Kasumi-1 (cell line): Measurements from ENCODE around the gene PLA2G2F.

ENCODE experiments used
- DNase-seq, 2 experiments: peaks; one replicate each; lab custom pipeline; 2025; lab: John Stamatoyannopoulos, UW

Gene PLA2G2F

GRCh38 chr1:20143318-20143717 lies 4.2 kb downstream of the PLA2G2F start:
- no peak for DNase-seq

DNA sequence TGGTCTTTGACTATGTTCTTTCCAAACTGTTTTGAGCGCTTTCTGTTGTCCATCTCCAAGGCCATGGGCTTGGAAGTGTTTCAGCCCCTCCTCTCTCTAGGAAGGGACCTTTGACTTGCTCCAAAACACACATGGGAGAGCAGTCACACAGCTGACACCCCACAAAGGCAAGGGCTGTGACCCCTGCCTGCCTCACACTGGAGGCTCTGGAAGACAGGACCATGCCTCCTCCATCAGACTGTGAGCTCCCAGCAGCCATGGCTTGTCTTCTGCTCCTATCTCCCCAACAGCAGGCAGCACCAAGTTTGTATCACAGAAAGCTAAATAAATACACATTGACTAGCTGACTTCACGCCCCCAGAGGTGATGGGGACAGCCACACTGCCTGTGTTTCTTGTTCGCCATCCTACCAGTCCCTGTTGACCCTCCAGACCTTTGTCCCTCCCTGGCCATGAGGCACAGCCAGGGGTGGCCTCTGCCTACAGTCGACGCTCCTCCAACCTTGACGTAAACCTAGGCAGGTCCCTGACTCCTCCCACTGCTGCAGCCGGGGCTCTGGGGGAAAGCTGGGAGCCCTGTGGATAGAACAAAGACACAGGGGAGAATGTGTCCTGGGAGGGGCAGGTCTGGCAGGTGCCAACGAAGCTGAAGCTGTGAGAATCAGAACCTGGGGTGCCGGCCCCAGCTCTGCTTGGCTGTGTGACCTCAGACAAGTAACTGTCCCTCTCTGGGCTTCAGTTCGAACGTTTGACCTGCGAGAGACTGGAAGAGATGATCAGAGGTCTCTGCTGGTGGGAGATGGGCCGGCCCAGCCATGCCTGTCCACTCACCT lies 4.8 kb downstream of the PLA2G2F start:
- no peak for DNase-seq

DNA sequence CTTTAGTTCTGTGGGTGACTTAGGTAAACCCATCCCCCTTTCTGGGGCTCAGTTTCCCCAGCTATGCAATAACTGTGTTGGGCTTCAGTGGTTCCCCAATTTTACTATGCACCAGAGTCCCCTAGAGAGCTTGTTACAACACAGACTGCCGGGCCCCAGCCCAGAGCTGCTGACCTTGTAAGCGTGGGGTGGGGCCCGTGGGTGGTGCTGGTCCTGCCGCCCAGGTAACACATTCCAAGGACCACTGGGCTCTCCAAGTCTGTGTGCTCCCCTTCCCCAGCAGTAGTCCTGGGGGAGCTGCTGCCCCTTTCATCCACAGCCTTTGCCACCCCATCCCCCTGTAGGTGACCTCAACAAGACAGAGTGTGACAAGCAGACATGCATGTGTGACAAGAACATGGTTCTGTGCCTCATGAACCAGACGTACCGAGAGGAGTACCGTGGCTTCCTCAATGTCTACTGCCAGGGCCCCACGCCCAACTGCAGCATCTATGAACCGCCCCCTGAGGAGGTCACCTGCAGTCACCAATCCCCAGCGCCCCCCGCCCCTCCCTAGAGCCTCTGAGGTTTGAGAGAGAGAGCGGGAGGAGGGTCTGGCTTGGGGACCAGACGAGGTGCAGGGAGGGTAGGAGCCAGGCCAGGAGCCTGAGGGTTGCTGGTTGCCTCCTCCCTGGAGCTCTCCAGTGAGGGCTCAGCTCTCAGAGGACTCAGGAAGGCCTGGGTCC lies 8.9 kb downstream of the PLA2G2F start:
- DNase-seq: no peak

DNA sequence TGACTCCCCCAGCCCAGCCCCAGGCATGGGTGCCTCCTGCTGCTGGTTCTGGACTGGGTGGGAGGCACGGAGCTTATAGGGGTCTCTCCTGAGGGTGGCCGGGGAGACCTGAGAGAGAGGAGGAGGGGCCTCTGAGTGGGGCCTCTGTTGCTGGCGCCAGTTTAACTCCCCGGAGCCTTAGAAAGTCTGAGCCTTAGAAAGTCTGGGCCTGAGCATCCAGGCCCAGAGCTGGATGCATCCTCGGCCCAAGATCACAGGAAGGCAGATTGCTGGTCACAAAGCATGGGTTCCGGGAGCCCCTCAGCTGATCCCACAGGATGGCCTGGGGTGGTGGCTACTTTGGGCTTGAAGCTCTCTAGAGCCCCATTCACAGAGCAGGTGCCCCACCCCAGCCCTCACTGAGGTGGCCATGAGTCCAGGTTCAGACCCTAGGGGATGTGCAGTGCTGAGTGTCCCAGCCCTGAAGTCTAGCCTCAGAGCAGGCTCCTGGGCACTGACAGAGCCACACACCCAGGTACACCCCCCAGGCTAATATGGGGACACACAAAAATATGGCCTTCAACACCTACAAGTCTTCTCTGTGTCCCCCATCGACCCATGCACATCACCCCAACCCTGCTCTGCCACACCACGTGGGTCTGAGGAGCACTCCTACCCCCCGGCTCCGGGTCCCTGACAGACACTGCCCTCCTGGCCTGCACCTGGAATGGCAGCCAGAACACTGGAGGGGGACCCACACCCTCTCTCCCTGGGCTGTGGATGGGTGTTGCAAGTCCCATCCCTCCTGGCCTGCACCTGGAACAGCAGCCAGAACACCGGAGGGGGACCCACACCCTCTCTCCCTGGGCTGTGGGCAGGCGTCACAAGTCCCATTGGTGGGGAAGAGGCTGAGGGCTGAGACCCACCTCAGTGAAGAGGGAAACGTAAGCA lies 9.7 kb downstream of the PLA2G2F start:
- no peak for DNase-seq

DNA sequence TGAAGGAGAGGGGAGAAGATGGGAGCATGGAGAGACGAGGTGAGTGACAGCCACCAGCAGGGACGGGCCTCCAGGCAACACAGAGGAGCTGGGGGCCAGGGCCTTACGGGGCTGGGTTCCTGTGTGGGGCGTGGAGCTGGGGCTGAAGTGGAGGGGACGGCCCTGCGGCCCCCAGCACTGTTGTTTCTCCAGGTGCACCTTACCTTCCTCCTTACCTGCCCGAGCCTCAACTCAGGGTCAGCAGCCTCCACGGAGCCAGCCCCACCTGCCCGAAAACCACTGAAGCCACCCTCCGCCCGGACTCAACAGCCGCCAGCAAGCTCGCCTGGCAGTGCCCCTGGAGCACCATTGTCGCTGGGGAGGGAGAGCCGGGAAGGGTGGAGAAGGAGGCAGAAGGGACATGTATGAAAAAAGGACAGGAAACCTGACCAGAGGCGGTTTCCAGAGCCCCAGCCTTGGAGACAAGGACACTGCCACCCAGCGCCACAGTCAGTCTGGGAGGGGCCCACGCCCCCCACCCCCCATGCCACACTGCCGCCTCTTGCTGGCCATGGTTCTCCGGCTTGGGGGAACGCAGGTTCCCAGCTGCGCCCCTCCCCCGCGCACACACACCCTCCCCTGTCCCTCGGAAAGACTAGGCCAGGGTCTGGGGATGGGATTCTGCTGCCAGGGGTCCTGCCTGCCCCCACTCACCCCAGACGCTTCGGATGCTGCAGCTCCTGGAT lies 10.6 kb downstream of the PLA2G2F start:
- no peak for DNase-seq

DNA sequence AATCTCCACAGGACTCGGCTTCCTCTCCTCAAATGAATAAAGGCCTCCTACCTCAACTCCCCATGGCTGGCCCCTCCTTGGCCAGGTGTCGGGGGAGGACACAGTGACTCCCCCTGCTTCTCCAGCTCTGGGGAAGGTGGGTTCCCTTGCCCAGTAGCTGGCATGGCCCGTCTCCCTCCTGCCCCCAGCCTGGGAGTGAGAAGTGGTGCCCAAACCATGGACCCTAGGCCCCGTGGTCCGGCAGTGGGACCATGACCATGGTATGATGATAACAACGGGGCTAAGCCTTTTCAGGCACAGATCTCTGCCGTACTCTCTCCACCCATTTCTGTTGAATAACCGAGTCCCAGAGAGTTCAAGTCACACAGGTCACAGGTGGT lies 11.2 kb downstream of the PLA2G2F start:
- DNase-seq: no peak

GRCh38 chr1:20150969-20151368 lies 11.8 kb downstream of the PLA2G2F start:
- DNase-seq: no peak

DNA sequence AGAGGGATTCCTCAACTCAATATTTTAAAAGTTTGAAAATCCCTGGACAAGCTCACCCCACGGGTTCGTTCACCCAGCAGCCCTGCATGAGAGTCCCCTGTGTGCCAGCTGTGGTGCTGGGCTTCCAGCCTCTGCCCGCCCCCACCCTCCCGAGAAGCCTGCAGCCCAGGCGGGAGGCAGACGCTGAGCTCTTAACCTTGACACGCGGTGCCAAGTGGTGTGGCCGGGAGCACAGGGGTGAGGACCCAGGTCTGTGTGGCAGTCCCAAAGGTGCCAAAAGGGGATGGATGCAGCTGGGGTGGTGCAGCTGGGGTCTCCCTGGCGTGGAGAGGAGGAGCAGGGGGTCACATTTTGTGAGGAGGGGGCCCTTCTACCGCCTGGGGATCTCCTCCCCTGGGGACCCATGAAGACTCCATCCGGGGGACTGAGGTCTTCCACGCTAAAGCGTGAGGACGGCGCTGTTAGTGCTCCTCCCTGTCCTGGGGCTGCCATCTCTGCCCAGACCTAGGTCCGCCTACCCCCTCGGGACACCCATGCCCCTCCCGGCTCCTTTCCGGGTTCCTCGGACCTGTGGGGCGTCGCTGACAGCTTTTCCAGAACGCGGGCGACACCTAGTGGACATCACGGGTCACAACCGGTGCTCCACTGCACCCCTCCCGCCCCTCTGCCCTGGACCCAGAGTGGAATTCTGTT lies 12.9 kb downstream of the PLA2G2F start:
- DNase-seq: peak; percentile 75 to 80

DNA sequence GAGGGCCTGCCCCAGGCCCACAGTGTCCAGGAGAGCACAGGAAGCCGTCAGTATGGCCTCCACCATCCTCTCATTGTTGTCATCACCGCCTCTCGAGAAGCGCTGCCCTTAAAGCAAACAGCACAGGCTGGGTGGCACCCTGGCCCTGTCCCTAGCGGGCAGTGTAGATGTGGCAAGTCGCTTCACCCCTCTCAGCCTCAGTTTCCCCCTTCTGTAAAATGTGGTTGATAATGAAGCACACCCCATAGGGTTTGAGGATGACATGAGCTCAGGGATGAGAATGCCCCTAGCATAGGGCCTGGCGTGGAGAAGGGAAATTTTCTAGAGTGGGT lies 13.4 kb downstream of the PLA2G2F start:
- no peak for DNase-seq

DNA sequence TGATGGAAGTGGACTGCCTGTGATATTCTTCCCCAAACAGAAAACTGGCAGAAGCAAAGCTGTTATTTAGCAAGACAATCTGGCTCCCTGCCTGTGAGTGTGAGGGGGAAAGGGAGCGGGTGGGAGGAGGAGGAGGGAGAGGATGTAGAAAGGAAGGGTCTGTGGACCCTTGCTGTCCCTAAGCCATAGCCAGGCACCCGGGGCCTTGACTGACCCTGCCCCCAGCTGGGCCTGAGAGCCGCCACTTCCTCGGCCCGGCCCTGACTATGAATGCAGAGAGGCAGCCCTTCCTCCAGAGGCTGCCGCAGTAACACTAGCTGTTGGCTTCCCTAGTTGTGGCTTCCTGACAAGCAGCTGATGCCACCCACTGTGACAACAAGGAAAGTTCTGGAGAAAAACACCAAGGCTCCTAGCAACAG lies 13.9 kb downstream of the PLA2G2F start:
- peak; percentile 49 to 66 for DNase-seq

DNA sequence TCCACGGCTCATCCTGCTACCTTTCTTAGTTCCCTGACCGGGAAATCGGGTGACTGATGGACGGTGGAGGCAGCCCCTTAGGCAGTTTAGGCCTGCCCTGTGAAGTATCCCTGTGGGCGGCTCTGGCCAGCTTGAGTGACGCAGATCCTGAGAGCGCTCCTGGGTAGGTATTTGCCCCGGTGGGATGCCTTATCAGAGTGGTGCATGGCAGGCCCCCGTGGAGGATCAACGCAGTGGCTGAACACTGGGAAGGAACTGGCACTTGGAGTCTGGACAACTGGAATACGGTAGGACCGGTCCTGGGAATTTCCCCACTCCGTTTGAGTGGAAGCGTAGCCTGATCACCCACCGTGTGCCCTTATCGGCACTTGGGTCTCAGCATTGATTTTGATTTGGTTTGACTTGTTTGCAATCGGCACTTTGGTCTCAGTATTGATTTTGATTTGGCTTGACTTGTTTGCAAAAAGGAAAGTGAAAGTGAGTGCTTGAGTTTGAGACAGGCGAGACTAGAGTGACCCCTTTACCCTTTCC lies 15.2 kb downstream of the PLA2G2F start:
- DNase-seq: no peak

DNA sequence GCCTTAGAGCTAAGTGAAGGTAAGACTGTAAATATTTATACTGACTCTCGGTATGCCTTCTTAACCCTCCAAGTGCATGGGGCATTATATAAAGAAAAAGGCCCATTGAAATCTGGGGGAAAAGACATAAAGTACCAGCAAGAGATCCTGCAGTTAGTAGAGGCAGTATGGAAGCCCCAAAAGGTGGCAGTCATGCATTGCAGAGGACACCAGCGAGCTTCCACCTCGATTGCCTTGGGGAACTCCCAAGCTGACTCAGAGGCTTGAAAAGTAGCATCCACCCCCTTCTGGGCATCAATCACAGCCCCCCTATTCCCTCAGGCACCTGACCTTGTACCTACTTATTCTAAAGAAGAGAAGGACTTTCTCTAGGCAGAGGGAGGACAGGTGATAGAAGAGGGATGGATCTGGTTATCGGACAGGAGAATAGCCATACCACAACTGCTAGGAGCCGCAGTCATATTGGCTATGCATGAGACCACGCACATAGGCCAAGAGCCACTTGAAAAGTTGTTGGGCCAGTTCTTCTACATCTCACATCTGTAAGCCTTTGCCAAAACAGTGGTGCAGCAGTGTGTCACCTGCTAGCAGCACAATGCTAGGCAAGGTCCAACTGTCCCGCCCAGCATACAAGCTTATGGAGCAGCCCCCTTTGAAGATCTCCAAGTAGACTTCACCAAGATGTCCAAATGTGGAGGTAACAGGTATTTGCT lies 19.4 kb downstream of the PLA2G2F start:
- DNase-seq: no peak

DNA sequence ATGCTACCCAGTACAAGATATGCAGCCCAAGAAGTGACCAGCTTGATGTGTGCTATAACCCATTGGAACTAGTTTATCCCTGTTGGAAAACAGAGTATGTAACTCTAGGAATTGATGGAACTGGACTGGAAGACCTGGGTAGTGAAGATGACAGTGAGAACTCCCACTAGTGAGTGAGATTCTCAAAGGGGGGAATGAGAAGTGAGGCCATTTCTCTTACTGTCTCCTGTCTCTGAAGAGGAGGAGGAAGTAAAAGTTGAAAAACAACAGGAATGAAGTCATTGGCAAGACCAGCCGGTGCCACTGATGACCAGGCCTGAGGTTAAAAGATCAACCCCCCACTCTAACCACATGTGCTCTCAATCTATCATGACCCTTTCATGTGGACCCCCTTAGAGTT lies 20.9 kb downstream of the PLA2G2F start:
- no peak for DNase-seq

DNA sequence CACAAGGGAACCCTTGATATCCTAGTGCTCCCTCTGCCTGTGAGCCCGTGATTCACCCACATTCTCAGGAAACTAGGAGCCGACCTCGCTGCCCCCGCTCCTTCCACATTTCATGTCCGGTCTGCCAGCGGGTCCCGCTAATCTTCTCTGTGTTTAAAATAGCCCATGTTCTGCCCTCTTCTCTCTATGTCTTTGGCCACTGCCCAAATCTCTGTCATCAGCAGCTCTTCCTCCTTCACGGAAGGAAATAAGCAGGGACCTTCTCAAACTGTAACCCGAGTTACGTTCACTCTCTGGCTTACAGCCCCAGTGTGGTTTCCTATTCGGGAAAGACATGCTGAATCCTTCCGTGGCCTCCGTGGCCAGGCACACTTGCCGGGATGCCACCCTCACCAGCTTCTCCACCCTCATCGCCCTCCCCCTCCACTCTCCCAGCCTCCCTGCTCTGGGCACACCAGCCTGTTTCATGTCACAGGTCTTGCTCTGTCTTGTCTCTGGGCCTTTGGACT lies 25.6 kb downstream of the PLA2G2F start:
- DNase-seq: peak; percentile 95 to 96

DNA sequence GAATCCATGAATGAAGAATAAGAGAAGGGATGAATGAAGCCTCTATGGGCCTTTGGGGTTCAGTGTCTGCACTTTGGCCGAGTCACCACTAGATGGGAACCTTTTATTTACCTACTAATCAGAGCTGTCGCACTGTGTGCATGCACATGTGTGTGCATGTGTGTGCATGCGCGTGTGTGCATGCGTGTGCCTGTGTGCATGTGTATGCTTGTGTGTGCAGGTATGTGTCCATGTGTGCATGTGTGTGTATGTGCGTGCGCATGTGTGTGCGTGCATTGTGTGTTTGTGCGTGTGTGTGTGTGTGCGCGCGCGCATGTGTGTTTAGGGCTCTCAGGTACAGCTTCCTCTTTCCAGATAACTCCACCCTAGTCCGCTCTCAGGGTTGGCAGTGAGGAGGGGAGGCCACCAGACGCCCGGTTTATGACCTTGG lies 26.4 kb downstream of the PLA2G2F start:
- peak; percentile 82 to 84 for DNase-seq

GRCh38 chr1:20166051-20166450 lies 26.9 kb downstream of the PLA2G2F start:
- peak; percentile 67 to 71 for DNase-seq

GRCh38 chr1:20167126-20167525 lies 28.0 kb downstream of the PLA2G2F start:
- DNase-seq: no peak

- no peak for DNase-seq
Observed at GRCh38 chr1:20168564-20169491, 29.7 kb downstream of the PLA2G2F start.

DNA sequence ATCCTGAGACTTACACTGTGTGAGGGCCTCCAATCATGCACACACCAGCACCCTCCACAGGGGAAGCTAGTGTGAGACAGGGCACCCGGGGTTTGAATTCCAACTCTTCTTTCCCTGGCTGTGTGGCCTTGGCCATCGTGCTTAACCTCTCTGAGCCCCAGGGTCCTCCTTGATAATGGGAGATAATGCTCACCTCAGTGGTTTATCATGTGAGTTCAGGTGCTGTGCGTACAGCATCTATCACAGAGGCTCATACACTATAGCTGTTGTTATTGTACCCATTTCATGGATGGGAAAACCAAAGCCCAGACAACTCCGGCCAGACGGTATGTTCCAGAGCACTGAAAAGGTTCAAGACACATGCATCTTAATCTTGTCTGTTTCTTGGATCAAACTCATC lies 30.8 kb downstream of the PLA2G2F start:
- no peak for DNase-seq
